HFF-Myc (cell line): ENCODE measurements around the gene SIGLEC8.
"Not testable (repeated sequence)": the region's sequence is repeated elsewhere in the genome, so short reads cannot be mapped to it uniquely, and the experiment has no call there.

Experiments used
- DNase-seq: peaks from one replicate; pipeline ENCODE4 v3.0.0-alpha.2; 2011; ENCODE audit warnings: low read depth; ENCODE audit errors: extremely low read depth
- H3K4me3 ChIP-seq: replicated peaks from 2 replicates; pipeline ENCODE4 v1.5.1; 2011; ENCODE audit warnings: low read depth, mild to moderate bottlenecking, control low read depth, low read length
- CTCF ChIP-seq: IDR thresholded peaks from 2 replicates; pipeline ENCODE4 v1.5.1; 2012; ENCODE audit warnings: mild to moderate bottlenecking, low read depth, low read length, control low read depth; ENCODE audit errors: missing control alignments

SIGLEC8 gene

GRCh38 chr19:51418707-51419106 lies 39.5 kb downstream of the SIGLEC8 start:
- no peak overlapping the region for H3K4me3 ChIP-seq
- TF ChIP-seq CTCF = no peak
- DNase-seq = no peak

- TF ChIP-seq CTCF = no peak
- no peak overlapping the region for H3K4me3 ChIP-seq
- no peak for DNase-seq
Measured at GRCh38 chr19:51417810-51418157, 40.5 kb downstream of the SIGLEC8 start.

- DNase-seq = no peak
- TF ChIP-seq CTCF = no peak
- H3K4me3 ChIP-seq = no peak within 1 kb of the TSS
Measured at GRCh38 chr19:51417107-51417809, 41.0 kb downstream of the SIGLEC8 start, which contains the start of gene SIGLEC10. SIGLEC10 (minus strand) TSS chr19:51417642; CDS start chr19:51417581, 61 bp downstream.

- not testable (repeated sequence) for DNase-seq, H3K4me3 ChIP-seq
Measured at GRCh38 chr19:51416422-51416821, 41.8 kb downstream of the SIGLEC8 start.

- no peak overlapping the region for H3K4me3 ChIP-seq
- no peak for DNase-seq
- TF ChIP-seq CTCF = no peak
Measured at GRCh38 chr19:51415187-51415586, 43.1 kb downstream of the SIGLEC8 start.

- no peak for TF ChIP-seq CTCF
- no peak overlapping the region for H3K4me3 ChIP-seq
- no peak for DNase-seq
Measured at GRCh38 chr19:51410950-51411748, 47.1 kb downstream of the SIGLEC8 start.

- no peak overlapping the region for H3K4me3 ChIP-seq
- DNase-seq = no peak
- peak; percentile 23 for TF ChIP-seq CTCF
Measured at GRCh38 chr19:51407511-51408131, 50.6 kb downstream of the SIGLEC8 start.
